Hematopoietic multipotent progenitor cell treated with erythropoietin and hydrocortisone succinate and interleukin-3 and kit ligand, for 17 days (in vitro differentiated cells): ENCODE data around the gene TNNC1.

Experiments used
- DNase-seq: peaks from one replicate; pipeline ENCODE4 v3.0.0-alpha.2; 2015; ENCODE audit warnings: low spot score

TNNC1 gene

DNA sequence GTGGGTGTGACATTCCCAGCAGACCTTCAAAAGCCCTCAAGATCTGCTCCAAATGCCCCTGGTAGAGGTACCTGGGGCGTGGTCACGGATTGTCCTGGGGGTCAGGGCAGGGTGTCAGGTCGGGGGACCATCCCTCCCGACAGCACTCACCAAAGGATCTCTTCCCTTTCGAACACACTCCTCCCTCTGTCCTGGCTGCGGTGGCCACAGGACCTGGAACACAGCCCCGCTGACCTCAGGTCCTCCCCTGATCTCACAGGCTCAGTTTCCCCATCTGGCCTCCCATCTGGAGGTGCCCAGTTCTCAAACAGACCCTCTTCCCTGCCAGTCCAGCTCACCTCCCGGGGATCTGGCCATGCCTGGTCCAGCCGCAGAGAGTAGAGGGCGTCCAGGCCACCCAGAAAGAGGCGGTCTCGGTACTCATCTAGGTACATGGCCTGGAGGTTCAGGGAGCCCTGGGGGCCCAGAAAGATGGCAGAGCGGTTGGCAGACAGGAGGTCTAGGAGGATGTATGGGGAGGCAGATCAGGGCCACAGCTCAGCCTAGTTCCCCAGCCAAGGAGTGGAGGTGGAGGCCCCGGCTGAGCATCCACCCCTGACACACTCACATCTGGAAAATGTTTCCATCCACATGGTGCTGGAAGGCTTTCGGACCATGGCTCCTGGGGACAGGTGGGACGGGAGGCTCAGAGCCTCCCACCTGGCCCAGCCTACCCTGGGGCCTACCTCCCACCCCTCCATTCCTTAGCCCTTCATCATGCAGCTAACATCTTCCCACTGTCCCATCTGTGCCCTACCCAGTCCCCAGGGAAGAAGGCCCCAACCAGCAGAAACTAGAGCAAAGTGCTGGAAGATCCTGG, 11.2 kb downstream of the TNNC1 start:
- DNase-seq, result no peak

GRCh38 chr3:52441772-52442332, 12.0 kb downstream of the TNNC1 start:
- DNase-seq, result no peak

GRCh38 chr3:52441091-52441771, 12.6 kb downstream of the TNNC1 start:
- no peak for DNase-seq

GRCh38 chr3:52440671-52441070, 13.2 kb downstream of the TNNC1 start:
- DNase-seq, result no peak

GRCh38 chr3:52440249-52440551, 13.6 kb downstream of the TNNC1 start:
- no peak for DNase-seq

GRCh38 chr3:52439426-52440248, 14.2 kb downstream of the TNNC1 start:
- no peak for DNase-seq

DNA sequence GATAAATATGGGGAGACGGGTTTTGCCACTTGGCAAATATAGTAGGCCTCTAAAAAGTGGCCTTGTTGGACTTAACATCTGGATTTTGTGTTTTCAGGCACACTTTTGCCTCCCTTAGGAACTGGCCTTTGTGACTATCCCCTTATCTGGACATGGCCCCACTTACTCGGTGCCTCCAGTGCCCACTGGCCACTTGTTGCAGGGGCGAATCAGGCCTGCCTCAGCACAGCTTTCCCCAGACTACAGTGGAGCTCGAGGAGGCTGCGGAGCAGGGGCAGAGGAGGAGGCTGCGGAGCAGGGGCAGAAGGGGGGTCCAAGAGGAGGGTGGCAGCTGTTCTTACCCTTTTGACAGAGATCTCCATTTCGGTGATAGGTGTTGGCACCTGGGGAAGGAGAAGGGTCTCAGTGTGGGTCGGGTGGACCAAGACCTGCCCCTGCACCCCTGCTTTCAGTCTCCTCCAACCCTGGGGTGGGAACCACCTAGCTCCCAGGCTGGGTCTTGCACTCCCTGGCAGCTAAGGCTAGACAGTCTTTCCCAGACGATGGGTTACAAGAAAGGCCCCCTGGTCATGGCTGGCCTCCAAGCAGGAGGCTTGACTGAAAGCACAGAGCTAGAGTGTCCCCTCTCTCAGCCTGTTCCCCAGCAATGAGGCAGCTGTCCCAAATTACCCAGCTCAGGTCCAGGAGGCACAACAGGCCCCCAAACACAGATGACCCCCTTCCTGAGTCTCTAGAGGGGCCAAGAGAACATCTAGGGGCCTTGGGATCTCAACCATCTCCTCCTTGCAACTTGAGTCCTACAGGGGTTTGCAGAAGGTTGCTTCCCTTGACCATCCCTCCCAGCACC, 15.0 kb downstream of the TNNC1 start:
- no peak for DNase-seq

- no peak for DNase-seq
These were observed 15.8 kb downstream of the TNNC1 start for GRCh38 chr3:52438104-52438376.

GRCh38 chr3:52437326-52438103, 16.3 kb downstream of the TNNC1 start:
- no peak for DNase-seq

DNA sequence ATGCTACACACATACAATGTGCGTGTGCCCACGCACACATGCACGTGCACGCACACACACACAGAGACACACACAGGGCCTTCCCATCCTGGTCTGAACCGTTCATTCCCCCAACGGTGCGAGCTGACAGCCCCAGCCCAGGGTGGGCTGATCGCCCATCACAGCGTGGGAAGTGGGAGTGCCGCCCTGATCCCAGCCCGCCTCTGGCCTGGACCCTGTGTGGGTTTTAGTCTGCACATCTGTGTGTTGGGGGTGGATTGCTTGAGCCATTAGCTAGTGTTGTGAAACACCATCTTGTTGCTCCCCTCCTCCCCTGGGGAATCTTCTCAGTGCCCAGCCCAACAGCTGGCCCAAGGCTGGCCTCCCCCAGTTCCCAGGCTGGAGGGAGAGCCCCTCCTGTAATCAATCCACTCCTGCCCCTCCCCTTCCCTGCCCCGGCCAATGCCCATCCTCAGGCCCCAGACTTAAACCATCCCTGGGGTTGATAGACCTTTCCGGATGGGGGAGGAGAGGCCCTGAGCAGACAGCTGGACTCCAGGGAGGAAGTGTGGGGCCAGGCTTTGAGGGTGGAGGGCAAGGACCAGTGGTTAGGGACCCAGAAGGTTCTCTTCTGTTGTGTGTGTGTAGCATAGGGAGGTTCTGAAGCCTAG, 17.2 kb downstream of the TNNC1 start:
- no peak for DNase-seq

GRCh38 chr3:52435246-52436101, 18.4 kb downstream of the TNNC1 start:
- DNase-seq, result no peak

- no peak for DNase-seq
These were observed 19.2 kb downstream of the TNNC1 start for GRCh38 chr3:52434491-52435115.

GRCh38 chr3:52433996-52434479, 19.8 kb downstream of the TNNC1 start:
- no peak for DNase-seq

DNA sequence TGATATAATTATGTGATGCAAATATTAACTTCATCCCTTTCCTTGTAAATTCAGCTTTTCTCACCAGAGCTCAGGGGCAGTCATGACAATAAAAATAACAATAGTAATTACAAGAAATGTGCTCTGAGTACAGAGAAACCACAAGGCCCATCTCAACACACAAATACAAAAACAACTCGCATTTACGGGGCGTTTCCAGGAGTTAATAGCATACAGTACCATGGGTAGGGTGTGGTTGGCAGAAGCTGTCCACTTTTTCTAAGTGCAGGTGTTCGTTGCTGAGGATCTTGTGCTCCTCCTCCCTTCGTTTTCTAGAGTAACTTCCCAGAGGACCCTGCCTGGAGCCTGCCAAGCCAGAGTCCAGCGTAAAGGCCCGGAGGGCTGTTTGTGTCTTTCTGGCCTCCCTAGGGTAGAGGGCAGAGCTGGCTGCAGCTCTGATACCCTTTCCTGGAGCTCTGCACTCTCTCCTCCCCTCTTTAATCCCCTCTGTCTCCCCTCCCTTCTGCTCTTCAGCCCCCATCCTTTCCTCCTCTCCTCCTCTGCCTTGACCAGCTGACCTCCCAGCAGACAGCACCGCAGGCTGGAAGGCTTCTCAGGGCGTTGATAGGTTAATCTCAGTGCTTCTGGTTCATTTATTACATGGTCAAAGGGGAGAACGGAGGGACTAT, 20.4 kb downstream of the TNNC1 start:
- DNase-seq, result no peak

GRCh38 chr3:52432691-52433141, 21.1 kb downstream of the TNNC1 start:
- DNase-seq, result no peak

GRCh38 chr3:52432225-52432624, 21.6 kb downstream of the TNNC1 start:
- DNase-seq, result no peak

GRCh38 chr3:52431459-52432223, 22.2 kb downstream of the TNNC1 start:
- DNase-seq, result no peak
